HG03280 (cell line): ENCODE data around the gene TWSG1.
"Not testable (repeated sequence)": the region's sequence is repeated elsewhere in the genome, so short reads cannot be mapped to it uniquely, and the experiment has no call there.

ENCODE experiments used
- ATAC-seq: cut with Tn5 transposase; IDR thresholded peaks from one replicate; pipeline ENCODE4 v1.9.1; 2021; ENCODE audit warnings: mild to moderate bottlenecking, moderate library complexity; ENCODE audit not compliant: unreplicated experiment

TWSG1 gene

DNA sequence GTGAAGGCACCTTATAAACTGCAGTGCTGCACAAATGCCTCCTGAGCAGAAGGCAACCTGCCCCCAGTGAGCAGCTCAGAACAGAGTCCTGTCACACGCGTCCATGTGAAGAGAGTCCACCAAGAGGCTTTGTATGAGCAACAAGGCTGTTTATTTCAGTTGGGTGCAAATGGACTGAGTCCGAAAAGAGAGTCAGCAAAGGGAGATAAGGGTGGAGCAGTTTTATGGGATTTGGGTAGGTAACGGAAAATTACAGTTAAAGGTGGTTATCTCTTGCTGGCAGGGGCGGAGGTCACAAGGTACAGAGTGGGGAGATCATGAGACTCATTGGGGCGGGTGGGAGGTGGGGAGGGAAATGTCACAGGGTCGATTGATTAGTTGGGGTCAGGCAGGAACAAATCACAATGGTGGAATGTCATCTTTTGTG lies 87.3 kb downstream of the TWSG1 start:
- ATAC-seq = no peak

GRCh38 chr18:9422816-9423519 lies 88.4 kb downstream of the TWSG1 start:
- no peak for ATAC-seq

DNA sequence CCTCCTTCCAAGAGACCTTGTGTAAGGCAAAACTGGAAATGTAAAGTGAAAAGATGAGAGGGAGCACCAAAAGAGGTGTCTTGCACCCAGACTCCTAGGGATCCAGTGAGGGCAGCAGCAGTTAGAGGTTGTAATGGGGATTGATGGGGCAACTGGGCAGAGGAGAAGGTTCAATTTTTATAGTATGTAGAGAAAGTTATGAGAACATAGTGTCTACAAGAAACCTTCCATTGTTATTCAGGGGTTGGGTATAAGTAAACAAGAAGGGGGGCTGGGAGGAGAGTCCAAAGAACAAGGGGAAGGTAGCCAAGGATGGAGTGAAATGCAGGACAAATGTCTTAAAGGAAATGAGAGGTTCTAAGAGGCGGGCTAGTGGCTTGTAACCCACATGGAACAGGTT lies 89.1 kb downstream of the TWSG1 start:
- not testable (repeated sequence) for ATAC-seq

DNA sequence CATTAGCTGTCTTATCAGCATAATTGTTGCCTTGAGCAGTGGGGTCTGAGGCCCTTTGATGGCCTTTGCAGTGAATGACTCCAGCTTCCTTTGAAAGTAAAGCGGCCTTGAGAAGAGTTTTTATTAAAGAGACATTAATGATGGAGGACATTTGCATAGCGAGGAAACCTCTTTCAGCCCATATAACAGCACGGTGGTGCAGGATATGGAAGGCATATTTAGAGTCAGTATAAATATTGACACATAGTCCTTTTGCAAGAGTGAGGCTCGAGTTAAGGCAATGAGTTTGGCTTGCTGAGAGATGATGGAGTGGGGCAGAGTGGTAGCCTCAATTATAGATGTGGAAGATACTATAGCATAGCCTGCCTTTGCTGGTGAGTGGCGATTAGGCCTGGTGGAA lies 89.7 kb downstream of the TWSG1 start:
- not testable (repeated sequence) for ATAC-seq

- no peak for ATAC-seq
Measured at GRCh38 chr18:9426753-9427152, 92.2 kb downstream of the TWSG1 start.

- ATAC-seq = no peak
Measured at GRCh38 chr18:9428301-9428706, 93.7 kb downstream of the TWSG1 start.

- no peak for ATAC-seq
Measured at GRCh38 chr18:9428862-9429661, 94.5 kb downstream of the TWSG1 start.

- ATAC-seq = no peak
Measured at GRCh38 chr18:9429662-9429993, 95.1 kb downstream of the TWSG1 start.

GRCh38 chr18:9430315-9430714 lies 95.7 kb downstream of the TWSG1 start:
- ATAC-seq = not testable (repeated sequence)

GRCh38 chr18:9431296-9431695 lies 96.7 kb downstream of the TWSG1 start:
- ATAC-seq = no peak

DNA sequence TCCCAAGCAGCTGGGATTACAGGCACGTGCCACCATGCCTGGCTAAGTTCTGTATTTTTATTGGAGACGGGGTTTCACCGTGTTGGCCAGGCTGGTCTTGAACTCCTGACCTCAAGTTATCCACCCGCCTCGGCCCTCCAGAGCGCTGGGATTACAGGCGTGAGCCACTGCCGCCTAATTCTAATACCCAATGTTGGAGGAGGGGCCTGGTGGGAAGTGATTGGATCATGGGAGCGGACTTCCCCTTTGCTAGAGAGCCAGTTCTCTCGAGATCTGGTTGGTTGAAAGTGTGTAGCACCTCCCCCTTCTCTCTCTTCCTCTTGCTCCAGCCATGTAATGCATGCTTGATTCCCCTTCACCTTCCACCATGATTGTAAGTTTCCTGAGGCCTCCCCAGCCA lies 98.5 kb downstream of the TWSG1 start:
- ATAC-seq = not testable (repeated sequence)

- no peak for ATAC-seq
Measured at GRCh38 chr18:9433671-9434121, 99.1 kb downstream of the TWSG1 start.

- no peak for ATAC-seq
Measured at GRCh38 chr18:9434122-9434701, 99.6 kb downstream of the TWSG1 start.

DNA sequence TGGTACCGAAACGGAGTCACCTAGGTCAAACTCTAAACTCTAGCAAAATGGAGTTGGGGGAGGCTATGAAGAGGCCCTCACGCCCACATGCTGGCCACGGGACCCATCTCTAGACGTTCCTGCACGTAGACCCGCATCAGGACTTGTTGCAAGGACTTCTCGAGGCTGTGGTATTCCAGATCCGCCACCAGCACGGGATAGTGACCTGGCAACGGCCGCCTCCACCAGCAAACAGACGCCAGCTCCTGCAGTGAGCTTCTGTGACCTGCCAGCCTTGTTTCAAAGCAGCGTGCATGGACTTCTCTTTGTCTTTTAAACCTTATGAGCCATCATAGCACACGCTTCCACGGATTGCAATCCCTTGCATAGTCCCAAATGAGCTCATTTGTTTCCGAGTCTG lies 100.5 kb downstream of the TWSG1 start:
- no peak for ATAC-seq

DNA sequence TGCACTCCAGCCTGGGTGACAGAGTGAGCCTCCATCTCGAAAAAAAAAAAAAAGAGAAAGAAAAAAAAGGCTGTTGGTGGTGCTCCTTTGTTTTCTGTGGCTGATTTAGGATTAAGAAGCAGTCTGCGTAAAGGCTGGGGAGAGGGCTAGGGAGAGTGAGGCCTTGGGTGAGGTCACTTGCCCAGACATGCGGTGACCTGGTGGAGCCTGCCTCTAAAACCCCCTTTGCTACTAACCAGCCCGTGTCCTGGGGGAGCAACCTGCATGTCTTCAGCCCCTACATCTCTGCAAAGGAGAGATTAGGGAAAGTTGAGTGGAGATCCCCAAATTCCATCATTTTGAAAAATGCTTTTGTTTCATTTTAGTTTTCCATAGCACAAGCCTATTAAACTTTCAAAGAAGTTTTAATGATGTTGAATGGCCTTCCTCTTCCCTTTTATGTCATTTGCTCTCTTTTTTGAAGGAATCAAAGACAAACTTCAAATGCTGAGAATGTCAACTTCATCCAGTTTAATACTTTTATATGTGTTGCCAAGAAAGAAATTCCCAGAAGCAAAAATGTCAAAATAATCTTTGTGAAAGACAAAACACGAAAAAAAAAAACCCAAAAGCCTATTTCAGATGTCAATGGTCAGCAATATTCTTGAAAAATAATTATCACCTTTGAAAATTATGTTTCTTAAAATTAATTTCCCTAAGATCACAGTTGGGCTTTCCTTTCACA lies 101.8 kb downstream of the TWSG1 start:
- ATAC-seq = no peak

DNA sequence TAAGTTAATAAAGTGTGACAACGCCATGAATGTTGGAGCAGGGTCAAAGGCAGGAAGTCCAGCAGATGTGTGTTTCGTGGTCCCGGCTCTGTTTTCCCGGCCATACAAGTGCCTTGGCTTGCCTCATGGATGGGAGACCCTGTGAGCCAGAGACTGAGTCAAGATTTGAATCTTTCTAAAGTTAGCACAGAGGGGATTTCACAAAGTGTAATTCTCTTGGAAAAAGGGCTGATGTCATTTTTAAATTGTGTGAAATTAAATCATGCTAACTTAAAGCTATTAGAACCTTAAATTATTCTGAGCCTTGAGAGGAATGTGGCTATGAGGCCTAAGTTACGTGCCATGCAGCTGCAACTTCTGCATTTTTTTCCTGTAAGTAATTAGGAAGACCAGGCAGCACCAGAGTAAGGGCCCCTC lies 102.5 kb downstream of the TWSG1 start:
- no peak for ATAC-seq

GRCh38 chr18:9437672-9438071 lies 103.1 kb downstream of the TWSG1 start:
- no peak for ATAC-seq

DNA sequence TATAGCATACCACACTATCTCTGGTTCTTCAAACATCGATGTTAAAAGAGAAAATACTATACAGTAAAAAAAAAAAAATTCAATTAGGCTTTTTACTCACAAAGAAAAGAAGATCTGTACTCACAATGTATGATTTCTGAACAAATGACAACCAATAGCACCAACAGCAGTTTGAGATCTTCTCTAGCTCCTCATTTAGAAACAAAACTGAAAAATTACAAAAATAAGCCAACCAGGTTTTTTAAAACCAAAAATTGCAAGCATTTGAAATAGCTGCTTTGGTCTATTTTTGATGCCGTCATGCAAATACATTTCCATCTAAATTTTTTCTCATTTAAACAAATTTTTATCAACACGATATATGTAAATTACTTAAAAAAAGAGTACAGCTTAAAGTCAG lies 106.5 kb downstream of the TWSG1 start:
- ATAC-seq = no peak

- no peak for ATAC-seq
Measured at GRCh38 chr18:9444549-9444948, 110.0 kb downstream of the TWSG1 start.

DNA sequence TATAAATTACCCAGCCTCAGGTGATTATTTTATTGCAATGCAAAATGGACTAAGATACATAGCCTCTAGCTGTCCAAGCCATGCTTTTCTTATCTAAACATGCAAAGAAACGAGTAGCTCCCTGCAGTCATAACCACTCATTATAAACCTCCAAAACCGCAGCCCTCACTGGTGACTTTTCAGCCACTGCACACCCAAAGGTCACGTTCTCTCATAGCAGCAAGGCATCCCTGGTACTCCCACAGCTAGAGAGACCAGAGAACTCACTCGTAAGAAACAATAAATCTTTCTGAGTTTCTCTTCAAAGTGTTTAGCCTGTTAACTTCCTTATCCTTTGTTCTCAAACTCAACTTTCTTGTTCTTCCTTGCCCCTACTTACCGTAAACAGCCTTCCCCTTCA lies 112.3 kb downstream of the TWSG1 start:
- ATAC-seq = no peak

DNA sequence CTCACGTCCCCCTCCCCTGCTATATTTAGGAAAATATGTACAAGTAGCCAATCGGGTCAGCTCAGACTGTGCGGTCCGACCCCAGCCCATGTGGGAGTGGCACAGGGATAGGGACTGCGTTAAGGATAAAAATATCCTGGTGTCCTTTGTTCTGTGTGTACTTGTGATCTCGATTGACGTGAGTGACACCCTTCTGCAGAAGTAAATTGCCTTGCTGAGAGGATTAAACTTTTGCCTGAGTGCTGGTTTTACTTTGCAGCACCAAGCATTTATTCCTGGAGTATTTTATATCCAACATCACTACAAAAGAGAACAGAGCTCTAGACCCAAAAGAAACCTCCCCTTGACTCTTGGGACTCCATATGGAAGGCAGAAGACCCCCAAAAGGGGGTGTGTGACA lies 112.8 kb downstream of the TWSG1 start:
- no peak for ATAC-seq
